Urothelium cell line (cell line): ENCODE measurements around the gene C2CD5.
"Not testable (repeated sequence)": the region's sequence is repeated elsewhere in the genome, so short reads cannot be mapped to it uniquely, and the experiment has no call there.

Source experiments
- DNase-seq: peaks from one replicate; pipeline ENCODE4 v3.0.0; 2011; ENCODE audit warnings: low spot score, mixed read lengths
- FAIRE-seq: peaks from 2 replicates; lab custom pipeline; 2011; peaks lifted over from hg19 to GRCh38; lab: Jason Lieb, UNC

The C2CD5 gene, protein sequence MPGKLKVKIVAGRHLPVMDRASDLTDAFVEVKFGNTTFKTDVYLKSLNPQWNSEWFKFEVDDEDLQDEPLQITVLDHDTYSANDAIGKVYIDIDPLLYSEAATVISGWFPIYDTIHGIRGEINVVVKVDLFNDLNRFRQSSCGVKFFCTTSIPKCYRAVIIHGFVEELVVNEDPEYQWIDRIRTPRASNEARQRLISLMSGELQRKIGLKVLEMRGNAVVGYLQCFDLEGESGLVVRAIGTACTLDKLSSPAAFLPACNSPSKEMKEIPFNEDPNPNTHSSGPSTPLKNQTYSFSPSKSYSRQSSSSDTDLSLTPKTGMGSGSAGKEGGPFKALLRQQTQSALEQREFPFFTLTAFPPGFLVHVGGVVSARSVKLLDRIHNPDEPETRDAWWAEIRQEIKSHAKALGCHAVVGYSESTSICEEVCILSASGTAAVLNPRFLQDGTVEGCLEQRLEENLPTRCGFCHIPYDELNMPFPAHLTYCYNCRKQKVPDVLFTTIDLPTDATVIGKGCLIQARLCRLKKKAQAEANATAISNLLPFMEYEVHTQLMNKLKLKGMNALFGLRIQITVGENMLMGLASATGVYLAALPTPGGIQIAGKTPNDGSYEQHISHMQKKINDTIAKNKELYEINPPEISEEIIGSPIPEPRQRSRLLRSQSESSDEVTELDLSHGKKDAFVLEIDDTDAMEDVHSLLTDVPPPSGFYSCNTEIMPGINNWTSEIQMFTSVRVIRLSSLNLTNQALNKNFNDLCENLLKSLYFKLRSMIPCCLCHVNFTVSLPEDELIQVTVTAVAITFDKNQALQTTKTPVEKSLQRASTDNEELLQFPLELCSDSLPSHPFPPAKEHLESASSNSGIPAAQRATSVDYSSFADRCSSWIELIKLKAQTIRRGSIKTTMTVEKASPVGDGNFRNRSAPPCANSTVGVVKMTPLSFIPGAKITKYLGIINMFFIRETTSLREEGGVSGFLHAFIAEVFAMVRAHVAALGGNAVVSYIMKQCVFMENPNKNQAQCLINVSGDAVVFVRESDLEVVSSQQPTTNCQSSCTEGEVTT

DNA sequence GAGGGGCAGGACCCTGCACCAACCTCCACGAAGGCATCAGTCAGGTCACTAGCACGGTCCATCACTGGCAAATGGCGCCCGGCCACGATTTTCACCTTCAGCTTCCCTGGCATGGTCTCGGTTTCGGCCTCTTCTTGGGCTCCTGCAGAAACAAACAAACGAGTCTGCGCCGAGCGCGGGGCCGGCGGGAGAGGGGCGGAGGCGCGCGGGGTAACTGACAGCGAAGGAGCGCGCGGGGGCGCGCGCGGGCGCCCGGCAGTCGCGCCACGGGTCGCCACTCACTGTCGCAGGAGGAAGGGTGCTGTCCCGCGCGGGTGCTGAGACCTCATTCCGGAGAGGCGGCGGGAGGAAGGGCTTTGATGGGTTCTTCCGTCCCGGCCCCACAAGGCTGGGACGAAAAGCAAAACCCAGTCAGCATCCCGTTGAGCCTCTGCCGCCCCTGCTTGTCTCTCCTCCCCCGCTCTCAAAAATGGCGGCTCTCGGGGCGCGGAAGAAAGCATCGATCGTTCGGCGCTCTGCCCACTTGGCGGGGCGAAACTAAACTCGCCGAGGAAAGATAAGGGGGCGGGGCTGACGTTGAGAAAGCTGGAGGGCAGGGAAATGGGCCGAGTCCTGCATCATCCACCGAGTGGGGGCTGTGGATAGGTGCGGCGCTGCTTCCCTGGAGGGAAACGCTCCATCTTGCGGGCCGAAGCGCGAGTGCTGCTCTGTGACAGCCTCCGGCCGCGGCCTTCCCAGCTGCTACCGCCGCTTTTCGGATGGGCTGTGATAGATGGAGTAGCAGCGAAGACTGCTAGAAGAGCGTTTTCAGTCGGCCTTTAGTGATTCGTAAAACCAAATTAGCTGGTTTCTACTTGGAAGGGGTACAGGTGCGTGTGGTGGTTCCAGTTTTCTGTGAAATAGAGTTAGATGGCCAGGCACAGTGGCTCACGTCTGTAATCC lies at the start of gene C2CD5:
TSS of gene C2CD5 (minus strand) at position 505 of the 942 bp plus-strand sequence. CDS start at position 113, 392 bp downstream.
- no peak for FAIRE-seq
- peak; percentile 94 for DNase-seq

DNA sequence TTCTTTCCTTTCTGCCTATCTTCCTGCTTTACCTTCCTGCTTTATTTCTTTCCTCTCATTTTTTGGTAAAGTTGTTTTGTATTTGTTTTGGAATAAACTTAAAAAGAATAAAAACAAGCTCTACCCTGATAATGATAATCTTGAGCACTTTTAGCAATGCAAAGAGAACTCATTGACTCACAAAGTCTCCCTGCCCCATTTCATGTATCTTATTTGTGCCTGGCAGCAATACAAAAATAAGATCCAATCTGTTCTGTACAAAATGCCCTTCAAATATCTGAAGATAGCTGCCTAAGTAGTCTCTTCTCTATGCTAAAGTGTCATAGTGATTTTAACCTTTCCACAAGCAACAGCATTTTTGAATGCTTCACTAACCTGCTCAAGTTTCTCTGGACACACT lies 49.5 kb upstream of the C2CD5 start:
- FAIRE-seq: no peak

DNA sequence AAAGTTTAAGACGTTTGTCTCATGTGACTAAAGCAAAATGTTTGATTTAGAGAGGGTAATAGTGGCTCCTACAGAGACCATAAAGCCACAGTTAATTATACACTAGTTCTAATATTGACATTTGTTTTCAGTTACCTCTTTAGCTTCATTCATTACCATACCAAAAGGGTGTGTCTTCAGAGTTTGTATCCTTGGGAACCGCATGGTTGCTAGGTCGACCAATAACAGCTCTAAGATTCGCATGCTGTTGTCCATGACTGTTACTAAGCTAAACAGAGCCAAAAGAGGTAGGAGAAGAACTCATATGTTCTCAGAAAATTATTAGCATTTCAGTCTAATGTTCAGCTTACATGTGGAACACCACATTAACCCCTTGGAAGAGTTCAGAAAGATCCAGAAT lies 44.5 kb upstream of the C2CD5 start:
- no peak for DNase-seq
- FAIRE-seq: no peak

More for the DNA sequence above, 49.5 kb upstream of the C2CD5 start:
- DNase-seq: no peak

DNA sequence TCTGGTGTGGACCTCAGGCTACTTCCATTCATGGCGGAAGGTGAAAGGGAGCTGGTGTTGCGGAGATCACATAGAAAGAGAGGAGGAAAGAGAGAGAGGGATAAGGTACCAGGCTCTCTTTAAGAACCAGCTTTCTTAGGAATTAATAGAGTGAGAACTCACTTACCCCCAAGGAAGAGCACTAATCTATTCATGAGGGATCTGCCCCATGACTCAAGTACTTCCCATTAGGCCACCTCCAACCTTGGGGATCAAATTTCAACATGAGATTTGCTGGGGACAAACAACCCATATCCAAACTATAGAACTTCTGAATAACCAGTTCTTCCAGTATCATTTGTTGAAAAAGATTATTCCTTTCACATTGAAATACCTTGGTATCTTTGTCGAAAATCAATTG lies 34.0 kb upstream of the C2CD5 start:
- FAIRE-seq: no peak
- no peak for DNase-seq

DNA sequence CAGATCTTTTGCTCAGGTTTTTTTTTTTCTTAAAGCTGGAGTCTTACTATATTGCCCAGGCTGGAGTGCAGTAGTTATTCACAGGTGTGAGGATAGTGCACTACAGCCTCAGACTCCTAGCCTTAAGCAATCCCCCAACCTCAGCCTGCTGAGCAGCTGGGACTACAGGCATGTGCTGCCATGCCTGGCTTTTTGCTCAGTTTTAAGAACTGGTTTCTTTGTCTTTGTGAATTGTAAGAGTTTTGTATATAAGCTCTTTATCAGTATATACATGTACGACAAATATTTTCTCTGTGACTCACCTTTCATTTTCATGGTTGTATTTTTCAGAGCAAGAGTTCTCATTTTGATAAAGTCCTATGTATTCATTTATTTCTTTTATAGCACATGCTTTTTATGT lies 33.3 kb upstream of the C2CD5 start:
- no peak for FAIRE-seq
- DNase-seq: no peak

DNA sequence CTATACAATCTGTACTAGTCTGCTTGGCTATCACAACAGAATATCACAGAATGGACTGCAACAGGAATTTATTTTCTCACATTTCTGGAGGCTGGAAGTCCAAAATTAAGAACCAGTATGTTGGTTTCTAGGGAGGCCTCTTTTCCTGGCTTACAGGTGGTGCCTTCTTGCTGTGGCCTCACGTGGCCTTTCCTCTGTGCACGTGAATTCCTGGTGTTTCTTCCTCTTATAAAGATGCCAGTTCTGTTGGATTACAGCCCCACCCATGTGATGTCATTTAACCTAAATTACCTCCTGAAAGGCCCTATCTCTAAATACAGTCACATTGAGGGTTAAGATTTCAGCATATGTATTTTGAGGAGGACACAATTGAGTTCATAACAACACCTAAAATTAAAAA lies 32.1 kb upstream of the C2CD5 start:
- no peak for DNase-seq
- no peak for FAIRE-seq

DNA sequence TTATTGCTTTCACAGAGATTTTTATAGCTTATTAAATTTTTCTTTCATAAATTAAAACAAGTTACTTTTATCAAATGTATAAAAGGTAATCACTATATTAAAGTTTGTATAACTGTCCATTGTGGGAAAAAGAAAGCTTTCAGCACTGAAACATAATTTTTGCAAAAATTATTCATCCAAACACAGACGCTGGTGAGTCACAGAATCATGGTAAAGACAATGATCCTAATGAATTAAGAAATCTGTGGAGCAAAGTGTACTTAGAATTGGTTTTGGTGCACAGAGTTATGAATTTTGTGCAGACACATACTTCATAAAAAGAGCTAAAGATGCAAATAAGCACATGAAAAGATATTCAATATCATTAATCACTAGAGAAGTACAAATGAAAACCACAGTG lies 31.7 kb upstream of the C2CD5 start:
- FAIRE-seq (no peak), DNase-seq (no peak)

DNA sequence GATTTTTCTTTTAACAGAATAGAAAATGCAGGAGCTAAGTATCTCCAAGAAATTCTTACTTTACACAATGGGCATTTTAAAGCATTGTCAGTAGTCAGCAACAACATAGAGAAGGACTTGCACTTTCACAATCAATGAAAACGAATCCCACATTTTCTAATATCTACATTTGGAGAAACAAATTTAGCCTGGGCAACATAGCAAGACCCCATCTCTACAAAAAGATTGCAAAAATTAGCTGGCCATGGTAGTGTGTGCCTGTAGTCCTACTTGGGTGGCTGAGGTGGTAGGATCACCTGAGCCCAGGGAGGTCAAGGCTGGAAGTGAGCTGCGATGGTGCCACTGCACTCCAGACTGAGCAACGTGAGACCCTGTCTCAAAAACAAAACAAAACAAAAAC lies 30.6 kb upstream of the C2CD5 start:
- no peak for FAIRE-seq

DNA sequence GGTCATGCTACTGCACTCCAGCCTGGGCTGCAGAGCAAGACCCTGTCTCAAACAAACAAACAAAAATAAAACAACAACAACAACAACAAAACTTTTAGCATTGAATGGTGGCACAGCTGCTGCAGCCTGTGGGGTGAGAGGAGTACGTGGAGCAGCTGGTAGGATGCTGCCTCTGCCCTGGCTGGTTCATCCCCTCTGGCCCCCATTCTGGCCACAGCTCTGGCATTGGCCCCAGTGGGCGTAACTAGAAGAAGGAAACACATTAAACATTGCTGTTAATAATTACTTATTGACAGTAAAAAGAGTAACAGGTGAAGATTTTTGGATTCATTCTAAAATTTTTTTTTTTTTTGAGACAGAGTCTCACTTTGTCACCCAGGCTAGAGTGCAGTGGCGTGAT lies 28.8 kb upstream of the C2CD5 start:
- FAIRE-seq (no peak), DNase-seq (no peak)

More for the DNA sequence above, 30.6 kb upstream of the C2CD5 start:
- DNase-seq: no peak

DNA sequence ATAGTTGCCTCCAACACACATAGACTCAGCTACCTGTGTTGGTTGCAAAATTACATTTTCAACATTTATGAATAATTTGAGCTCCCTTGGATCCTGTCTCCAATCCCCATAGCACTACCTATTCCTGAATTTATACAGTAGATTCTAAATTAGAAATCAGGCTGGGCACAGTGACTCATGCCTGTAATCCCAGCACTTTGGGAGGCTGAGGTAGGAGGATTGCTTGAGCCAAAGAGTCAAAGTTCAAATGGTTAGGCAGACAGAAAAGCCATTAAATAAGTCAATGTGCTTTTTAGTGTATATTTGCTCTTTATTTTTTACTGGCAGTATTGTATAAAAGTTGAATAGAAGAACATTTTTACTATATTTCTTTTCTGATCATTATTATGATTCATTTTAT lies 24.9 kb upstream of the C2CD5 start:
- FAIRE-seq (no peak), DNase-seq (no peak)

DNA sequence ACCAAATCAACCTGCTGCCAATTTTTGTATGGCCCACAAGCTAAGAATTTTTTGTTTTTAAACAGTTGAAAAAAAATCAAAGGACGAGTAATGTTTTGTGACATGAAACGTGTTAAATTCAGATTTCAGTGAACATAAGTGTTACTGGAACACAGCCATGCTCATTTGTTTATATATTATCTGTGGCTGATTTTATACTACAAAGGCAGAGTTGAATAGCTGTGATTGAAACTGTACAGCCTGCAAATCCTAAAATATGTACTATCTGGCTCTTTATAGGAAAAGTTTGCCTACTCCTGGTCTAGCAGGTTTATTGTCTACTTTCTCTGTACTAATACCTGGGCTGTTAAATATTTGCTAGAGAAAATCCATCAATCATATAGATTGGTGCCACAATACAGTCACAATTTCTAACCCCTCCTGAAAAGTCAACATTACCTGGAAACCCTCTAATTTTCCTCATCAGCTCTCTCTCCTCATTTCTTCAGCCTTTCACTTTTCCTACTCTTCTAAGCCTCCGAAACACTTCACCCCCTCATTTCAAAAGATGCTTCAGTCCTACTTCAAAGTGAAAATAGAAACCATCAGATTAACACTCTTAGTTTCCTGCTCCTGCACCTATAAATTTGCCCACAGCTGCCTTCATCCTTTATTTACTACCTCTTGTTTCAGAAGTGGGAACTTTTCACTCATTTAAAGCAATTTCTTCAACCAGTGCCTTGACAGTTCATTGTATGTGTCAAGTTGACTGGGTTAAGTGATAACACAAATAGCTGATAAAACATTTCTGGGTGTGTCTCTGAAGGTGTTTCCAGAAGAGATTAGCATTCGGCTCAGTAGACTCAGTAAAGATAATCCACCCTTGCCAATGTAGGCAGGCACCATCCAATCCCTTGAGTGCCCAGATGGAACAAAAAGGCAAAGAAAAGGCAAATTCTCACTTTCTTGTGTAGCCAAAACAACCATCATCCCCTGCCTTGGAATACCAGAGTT lies 18.0 kb upstream of the C2CD5 start:
- FAIRE-seq (no peak), DNase-seq (no peak)

DNA sequence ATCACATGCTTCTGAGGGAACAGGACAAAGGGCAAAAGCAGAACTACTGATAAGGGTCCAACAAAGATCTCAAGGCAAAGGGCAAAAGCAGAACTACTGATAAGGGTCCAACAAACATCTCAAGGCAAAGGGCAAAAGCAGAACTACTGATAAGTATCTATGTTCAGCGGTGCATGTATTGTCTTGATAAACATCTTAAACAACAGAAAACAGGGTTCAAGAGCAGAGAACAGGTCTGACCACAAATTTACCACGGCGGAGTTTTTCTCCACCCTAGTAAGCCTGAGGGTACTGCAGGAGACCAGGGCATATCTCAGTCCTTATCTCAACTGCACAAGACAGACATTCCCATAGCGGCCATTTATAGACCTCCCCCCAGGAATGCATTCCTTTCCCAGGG lies 10.4 kb upstream of the C2CD5 start:
- DNase-seq: not testable (repeated sequence)

DNA sequence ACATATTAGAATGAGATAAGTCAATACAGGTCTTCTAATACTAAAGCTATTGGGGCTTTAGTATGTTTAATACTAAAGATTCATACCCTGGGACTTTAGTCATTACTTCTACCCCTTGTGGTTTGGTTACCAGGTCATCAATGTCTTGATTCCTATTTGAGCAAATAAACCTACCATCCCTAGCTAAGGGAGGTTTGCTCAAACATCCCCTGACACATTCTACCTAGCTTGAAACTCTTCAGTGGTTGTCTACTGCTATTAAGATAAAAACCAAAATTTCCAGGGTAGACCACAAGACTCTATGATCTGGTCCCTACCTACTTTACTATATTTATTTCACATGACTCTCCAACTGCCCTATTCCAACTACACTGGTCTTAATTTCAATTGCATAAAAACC lies 7.3 kb upstream of the C2CD5 start:
- no peak for FAIRE-seq
- no peak for DNase-seq

More for the DNA sequence above, 10.4 kb upstream of the C2CD5 start:
- not testable (repeated sequence) for FAIRE-seq

DNA sequence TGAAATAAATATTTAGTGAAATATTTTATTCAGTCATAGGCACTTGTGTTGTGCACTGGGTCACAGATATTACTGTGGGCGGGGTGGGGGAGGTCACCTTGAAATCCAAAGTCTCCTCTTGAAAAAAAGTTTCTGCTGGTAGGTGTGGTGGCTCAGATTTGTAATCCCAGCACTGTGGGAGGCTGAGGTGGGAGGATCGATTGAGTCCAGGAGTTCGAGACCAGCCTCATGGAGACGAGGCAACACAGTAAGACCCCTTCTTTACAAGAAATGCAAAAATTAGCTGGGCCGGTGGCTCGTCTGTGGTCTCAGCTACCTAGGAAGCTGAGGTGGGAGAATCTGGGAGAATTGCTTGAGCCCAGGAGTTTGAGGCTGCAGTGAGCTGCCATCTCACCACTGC lies 913 bp upstream of the C2CD5 start:
- FAIRE-seq: no peak
- DNase-seq: no peak

DNA sequence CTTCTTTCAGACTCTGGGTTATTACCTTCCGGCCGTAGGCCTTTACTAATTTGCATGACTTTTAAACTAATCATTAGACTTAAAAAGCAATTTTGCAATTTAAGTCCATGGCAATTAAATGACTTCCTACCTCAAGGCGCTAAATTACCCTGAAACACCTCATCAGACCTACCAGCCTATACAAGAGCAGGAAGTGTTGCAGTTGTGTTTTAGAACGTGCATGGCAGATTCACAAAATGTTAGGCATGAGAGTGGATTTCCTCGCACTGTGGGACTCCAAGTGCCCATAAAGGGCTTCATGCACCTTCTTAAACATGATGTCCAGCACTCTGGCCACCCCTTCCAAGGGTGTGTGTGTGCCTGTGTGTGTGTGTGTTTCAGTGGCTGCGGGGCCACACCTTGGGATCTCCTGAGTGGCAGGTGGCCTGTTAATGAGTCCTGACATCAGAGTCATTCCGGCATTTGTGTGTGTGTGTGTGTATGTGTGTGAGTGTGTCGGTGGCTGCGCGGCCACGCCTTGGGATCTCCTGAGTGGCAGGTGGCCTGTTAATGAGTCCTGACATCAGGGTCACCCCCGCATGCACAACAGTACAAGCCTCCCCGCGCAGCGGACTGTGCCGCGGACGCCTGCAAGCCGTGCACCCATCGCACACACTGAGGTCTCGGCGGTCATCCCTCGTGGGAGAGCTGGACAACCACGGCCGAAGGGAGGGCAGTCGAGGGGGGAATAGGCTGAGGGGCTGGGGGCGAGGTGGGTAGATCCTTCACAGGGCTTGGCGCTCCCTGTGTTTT lies 900 bp downstream of the C2CD5 start:
- DNase-seq: peak; percentile 18
- FAIRE-seq: no peak

DNA sequence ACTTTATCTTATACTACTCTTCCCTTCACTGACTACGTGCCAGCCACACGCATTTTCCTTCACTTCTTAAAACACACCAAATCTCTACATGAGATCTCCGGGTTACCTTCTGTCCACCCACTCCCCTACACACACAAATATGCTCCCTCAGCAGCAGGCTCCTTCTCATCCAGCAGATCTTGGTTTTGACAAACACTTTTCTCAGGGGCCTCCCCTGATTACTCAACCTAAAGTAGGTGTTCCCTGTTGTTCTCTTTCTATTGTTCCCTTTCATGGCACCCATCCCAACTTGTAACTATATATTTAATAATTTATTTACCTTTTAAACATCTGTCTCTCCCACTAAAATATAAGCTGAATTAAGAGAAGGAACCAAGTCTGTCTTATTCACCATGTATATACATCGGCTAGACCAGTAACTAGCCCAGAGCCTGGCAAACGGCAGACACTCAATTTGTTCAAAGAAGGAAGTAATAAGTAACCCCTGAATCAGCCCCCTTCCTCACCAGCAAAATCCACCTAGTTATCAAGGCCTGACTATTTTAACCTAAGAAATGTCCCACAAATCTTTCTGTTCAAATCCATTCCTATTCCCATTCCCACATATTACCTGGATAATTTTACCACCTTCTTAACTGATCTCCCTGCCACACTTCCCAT lies 2.7 kb downstream of the C2CD5 start:
- FAIRE-seq (no peak), DNase-seq (no peak)

DNA sequence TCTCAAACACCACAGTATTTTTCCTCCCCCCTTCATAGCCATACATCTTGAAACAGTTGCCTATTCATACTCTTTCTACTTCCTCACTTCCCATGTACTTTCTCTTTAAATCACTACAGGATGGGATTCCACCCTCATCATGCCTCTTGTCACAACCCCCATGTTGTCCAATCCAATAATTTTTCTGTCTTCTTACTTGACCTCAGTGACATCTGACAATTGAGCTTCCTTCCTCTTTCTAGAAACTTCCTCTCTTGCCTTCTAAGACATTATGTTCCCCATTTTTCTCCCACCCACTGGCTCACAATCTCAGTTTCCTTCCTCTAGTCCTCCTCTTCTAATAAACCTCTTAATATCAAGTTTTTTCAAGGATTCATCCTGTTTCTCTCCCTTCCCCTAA lies 5.3 kb downstream of the C2CD5 start:
- FAIRE-seq (no peak), DNase-seq (no peak)

DNA sequence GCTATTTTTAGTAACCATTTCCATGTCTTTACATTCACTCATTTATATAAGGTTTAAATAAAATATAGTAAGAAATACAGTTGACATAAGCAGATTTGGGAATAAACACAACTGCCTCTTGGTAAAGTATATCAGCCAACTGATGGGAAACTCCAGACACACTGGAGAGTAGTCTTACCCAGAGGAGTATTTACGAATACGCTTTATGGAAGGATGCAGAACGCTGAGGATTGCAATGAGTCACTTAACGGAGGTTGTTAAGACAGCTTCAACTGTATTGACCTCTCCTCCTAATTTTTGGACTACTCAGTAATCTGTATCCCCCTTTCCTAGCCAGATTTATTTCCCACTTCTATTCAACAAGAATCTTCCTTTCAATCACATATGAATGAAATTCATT lies 6.0 kb downstream of the C2CD5 start:
- FAIRE-seq (no peak), DNase-seq (no peak)
